HepG2 (cell line): Measurements from ENCODE around the gene SLC38A2. TPM values are rescaled to one million over a fixed set of nuclear protein-coding genes. Genes with fewer than 3 reads are reported as not detected.

Experiments
- CHD4 ChIP-seq: fragments of 200-600 bp; sonication (generic); IDR thresholded peaks from 2 replicates; pipeline ENCODE4 v1.7.0; 2017; ENCODE audit warnings: mild to moderate bottlenecking, low read length, borderline replicate concordance
- CREB1 ChIP-seq, 2 experiments: fragments of 450-650 bp in 1 of 2; IDR thresholded peaks; 2 replicates each; pipeline ENCODE4 v1.6.1; 2016 to 2017; ENCODE audit warnings: control low read depth in 1 of 2, mild to moderate bottlenecking in 1 of 2, missing compliant biosample characterization in 1 of 2, missing genetic modification characterization in 1 of 2
- FOXJ3 ChIP-seq: sonication (generic); formaldehyde crosslinking; IDR thresholded peaks from 2 replicates; pipeline ENCODE4 v1.4.0; 2020; ENCODE audit warnings: missing genetic modification reagents, mild to moderate bottlenecking, borderline replicate concordance
- KAT2B ChIP-seq: fragments of 150-350 bp; IDR thresholded peaks from 2 replicates; pipeline ENCODE4 v1.6.1; 2014; ENCODE audit warnings: low read depth, low read length, borderline replicate concordance
- MEF2D ChIP-seq: sonication (generic); formaldehyde crosslinking; IDR thresholded peaks from 2 replicates; pipeline ENCODE4 v1.5.1; 2020; ENCODE audit warnings: mild to moderate bottlenecking, missing genetic modification reagents
- MYNN ChIP-seq: sonication (generic); formaldehyde crosslinking; IDR thresholded peaks from 2 replicates; pipeline ENCODE4 v1.4.0; 2020; ENCODE audit warnings: mild to moderate bottlenecking, low read depth, missing genetic modification reagents
- NFKBIZ ChIP-seq: IDR thresholded peaks from 2 replicates; pipeline ENCODE4 v1.6.1; 2018; ENCODE audit warnings: missing genetic modification reagents, missing compliant biosample characterization
- RORA ChIP-seq: sonication (generic); formaldehyde crosslinking; IDR thresholded peaks from 2 replicates; pipeline ENCODE4 v1.5.0; 2020; ENCODE audit warnings: mild to moderate bottlenecking, missing genetic modification reagents, moderate library complexity
- SMAD3 ChIP-seq: sonication (generic); formaldehyde crosslinking; IDR thresholded peaks from 2 replicates; pipeline ENCODE4 v1.4.0; 2020; ENCODE audit warnings: missing genetic modification reagents
- polyA plus RNA-seq, 8 experiments: library from polyadenylated mRNA; depleted of rRNA in 3 of 8; stranded (reverse) in 7 of 8; unstranded in 1 of 8; fragments of >200 nt; fragmentation: Illumina TruSeq in 4 of 8; extraction: Trizol in 4 of 8; gene quantifications; 2 replicates each; pipeline versions ENCODE4 v1.2.1 to v1.2.3, GENCODE V29; 2011 to 2016; ENCODE audit warnings: low read depth in 4 of 8, missing spikeins in 1 of 8, mixed read lengths in 1 of 8; ENCODE audit not compliant: insufficient read depth in 1 of 8
- total RNA-seq, 5 experiments: library from RNA; depleted of rRNA; stranded (reverse); fragments of >200 nt; fragmentation: Illumina TruSeq; extraction: Trizol; gene quantifications; 2 replicates each; pipeline ENCODE4 v1.2.3, GENCODE V29; 2016; ENCODE audit warnings: low read depth in 1 of 5
- TF ChIP-seq, protein P1 (sequence below): sonication (generic); formaldehyde crosslinking; IDR thresholded peaks from 2 replicates; pipeline ENCODE4 v1.4.0; 2020; ENCODE audit warnings: missing genetic modification reagents, borderline replicate concordance
- TF ChIP-seq, protein P2 (sequence below): IDR thresholded peaks from 2 replicates; pipeline ENCODE4 v1.6.1; 2016; ENCODE audit warnings: low read depth, control low read depth
- TF ChIP-seq, protein P3 (sequence below): sonication (generic); formaldehyde crosslinking; IDR thresholded peaks from 2 replicates; pipeline ENCODE4 v1.4.0; 2020; ENCODE audit warnings: missing genetic modification reagents
- TF ChIP-seq, protein P4 (sequence below): sonication (generic); formaldehyde crosslinking; IDR thresholded peaks from 2 replicates; pipeline ENCODE4 v1.4.0; 2020; ENCODE audit warnings: mild to moderate bottlenecking, missing genetic modification reagents, borderline replicate concordance
- TF ChIP-seq, protein P5 (sequence below): fragments of 450-650 bp; IDR thresholded peaks from 2 replicates; pipeline ENCODE4 v1.6.1; 2017

The SLC38A2 gene
- total and polyA plus RNA-seq, 2 of the 13 experiments (the other 11 are each of a cell fraction or from before 2014, with no cell fraction given): 368 to 880 TPM

DNA sequence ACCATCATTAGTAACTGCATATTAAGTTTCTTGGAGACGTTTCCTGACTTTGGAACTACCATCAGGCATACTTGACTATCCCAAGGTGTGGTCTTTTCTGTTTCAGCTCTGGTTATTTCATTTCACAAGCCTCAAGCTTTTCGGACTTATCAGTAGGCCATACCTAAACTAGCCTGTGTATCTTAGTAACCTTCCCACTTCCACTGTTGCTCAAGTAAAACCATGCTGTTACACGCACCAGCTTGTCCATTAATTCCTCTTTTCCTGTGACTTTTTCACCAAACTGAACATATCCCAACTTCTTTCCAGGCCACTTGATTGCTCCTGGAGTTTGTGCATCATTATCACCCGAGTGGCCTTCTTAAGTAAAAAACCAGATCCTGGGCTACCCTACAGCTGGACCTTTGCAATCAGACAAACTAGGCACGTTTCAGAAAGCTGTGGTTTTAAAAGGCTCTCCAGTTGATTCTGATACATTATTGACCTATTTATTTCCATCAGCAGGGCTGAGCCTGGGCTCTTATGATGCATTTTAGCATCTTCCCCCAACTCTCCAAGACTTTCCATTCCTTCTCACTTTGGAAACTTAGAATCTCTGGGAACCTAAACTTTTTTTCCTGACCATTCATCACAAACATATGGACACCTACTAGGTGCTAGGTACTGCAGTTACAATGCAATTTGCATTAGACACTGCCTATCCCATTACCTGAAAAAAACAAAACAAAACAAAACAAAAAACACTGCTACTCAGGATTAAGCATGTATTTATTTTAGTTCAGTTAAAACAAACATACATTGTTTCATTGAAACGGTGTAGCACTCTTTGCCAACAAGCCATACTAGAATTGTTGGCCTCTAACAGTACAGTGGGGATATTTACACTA lies 14.9 kb downstream of the SLC38A2 start (continued):
- TF ChIP-seq, protein P1, sequence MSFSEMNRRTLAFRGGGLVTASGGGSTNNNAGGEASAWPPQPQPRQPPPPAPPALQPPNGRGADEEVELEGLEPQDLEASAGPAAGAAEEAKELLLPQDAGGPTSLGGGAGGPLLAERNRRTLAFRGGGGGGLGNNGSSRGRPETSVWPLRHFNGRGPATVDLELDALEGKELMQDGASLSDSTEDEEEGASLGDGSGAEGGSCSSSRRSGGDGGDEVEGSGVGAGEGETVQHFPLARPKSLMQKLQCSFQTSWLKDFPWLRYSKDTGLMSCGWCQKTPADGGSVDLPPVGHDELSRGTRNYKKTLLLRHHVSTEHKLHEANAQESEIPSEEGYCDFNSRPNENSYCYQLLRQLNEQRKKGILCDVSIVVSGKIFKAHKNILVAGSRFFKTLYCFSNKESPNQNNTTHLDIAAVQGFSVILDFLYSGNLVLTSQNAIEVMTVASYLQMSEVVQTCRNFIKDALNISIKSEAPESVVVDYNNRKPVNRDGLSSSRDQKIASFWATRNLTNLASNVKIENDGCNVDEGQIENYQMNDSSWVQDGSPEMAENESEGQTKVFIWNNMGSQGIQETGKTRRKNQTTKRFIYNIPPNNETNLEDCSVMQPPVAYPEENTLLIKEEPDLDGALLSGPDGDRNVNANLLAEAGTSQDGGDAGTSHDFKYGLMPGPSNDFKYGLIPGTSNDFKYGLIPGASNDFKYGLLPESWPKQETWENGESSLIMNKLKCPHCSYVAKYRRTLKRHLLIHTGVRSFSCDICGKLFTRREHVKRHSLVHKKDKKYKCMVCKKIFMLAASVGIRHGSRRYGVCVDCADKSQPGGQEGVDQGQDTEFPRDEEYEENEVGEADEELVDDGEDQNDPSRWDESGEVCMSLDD (CRISPR knock-in tag): 0 out of 2 replicates have a peak, but pooled peaks have one; percentile 7
- TF ChIP-seq KAT2B (no peak), CHD4 (no peak), CREB1 (IDR thresholded peaks at IDR 0.05) (no peak), CREB1 (CRISPR knock-in tag; IDR thresholded peaks at IDR 0.05) (peak; percentile 47; the same call in 1 of the 2 replicates), RORA (CRISPR knock-in tag) (no peak), SMAD3 (CRISPR knock-in tag) (no peak; the same call in 1 of the 2 replicates), MEF2D (CRISPR knock-in tag) (peak; percentile 56), MYNN (CRISPR knock-in tag) (no peak), FOXJ3 (CRISPR knock-in tag) (no peak), NFKBIZ (CRISPR knock-in tag) (no peak)
- TF ChIP-seq, protein P2, sequence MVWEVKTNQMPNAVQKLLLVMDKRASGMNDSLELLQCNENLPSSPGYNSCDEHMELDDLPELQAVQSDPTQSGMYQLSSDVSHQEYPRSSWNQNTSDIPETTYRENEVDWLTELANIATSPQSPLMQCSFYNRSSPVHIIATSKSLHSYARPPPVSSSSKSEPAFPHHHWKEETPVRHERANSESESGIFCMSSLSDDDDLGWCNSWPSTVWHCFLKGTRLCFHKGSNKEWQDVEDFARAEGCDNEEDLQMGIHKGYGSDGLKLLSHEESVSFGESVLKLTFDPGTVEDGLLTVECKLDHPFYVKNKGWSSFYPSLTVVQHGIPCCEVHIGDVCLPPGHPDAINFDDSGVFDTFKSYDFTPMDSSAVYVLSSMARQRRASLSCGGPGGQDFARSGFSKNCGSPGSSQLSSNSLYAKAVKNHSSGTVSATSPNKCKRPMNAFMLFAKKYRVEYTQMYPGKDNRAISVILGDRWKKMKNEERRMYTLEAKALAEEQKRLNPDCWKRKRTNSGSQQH (CRISPR knock-in tag): no peak
- TF ChIP-seq, protein P3, sequence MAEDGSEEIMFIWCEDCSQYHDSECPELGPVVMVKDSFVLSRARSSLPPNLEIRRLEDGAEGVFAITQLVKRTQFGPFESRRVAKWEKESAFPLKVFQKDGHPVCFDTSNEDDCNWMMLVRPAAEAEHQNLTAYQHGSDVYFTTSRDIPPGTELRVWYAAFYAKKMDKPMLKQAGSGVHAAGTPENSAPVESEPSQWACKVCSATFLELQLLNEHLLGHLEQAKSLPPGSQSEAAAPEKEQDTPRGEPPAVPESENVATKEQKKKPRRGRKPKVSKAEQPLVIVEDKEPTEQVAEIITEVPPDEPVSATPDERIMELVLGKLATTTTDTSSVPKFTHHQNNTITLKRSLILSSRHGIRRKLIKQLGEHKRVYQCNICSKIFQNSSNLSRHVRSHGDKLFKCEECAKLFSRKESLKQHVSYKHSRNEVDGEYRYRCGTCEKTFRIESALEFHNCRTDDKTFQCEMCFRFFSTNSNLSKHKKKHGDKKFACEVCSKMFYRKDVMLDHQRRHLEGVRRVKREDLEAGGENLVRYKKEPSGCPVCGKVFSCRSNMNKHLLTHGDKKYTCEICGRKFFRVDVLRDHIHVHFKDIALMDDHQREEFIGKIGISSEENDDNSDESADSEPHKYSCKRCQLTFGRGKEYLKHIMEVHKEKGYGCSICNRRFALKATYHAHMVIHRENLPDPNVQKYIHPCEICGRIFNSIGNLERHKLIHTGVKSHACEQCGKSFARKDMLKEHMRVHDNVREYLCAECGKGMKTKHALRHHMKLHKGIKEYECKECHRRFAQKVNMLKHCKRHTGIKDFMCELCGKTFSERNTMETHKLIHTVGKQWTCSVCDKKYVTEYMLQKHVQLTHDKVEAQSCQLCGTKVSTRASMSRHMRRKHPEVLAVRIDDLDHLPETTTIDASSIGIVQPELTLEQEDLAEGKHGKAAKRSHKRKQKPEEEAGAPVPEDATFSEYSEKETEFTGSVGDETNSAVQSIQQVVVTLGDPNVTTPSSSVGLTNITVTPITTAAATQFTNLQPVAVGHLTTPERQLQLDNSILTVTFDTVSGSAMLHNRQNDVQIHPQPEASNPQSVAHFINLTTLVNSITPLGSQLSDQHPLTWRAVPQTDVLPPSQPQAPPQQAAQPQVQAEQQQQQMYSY (CRISPR knock-in tag): peak; percentile 23
- TF ChIP-seq, protein P4, sequence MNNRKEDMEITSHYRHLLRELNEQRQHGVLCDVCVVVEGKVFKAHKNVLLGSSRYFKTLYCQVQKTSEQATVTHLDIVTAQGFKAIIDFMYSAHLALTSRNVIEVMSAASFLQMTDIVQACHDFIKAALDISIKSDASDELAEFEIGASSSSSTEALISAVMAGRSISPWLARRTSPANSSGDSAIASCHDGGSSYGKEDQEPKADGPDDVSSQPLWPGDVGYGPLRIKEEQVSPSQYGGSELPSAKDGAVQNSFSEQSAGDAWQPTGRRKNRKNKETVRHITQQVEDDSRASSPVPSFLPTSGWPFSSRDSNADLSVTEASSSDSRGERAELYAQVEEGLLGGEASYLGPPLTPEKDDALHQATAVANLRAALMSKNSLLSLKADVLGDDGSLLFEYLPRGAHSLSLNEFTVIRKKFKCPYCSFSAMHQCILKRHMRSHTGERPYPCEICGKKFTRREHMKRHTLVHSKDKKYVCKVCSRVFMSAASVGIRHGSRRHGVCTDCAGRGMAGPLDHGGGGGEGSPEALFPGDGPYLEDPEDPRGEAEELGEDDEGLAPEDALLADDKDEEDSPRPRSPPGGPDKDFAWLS (CRISPR knock-in tag): no peak
- TF ChIP-seq, protein P5, sequence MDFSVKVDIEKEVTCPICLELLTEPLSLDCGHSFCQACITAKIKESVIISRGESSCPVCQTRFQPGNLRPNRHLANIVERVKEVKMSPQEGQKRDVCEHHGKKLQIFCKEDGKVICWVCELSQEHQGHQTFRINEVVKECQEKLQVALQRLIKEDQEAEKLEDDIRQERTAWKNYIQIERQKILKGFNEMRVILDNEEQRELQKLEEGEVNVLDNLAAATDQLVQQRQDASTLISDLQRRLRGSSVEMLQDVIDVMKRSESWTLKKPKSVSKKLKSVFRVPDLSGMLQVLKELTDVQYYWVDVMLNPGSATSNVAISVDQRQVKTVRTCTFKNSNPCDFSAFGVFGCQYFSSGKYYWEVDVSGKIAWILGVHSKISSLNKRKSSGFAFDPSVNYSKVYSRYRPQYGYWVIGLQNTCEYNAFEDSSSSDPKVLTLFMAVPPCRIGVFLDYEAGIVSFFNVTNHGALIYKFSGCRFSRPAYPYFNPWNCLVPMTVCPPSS: no peak
